Measurements from ENCODE around the gene ABCC9.
"Not testable (repeated sequence)": the region's sequence is repeated elsewhere in the genome, so short reads cannot be mapped to it uniquely, and the experiment has no call there.

The ABCC9 gene

GRCh38 chr12:21825886-21826617, 115.2 kb downstream of the ABCC9 start:
- FAIRE-seq, result no peak
- no peak for DNase-seq (ENCODE audit: extremely low spot score, insufficient read length, low read depth)

- DNase-seq (ENCODE audit: extremely low spot score, insufficient read length, low read depth) (no peak), FAIRE-seq (no peak)
Observed at GRCh38 chr12:21823581-21823980, 117.6 kb downstream of the ABCC9 start.

GRCh38 chr12:21819678-21820077, 121.5 kb downstream of the ABCC9 start:
- FAIRE-seq (no peak), DNase-seq (ENCODE audit: extremely low spot score, insufficient read length, low read depth) (no peak)

- DNase-seq (ENCODE audit: extremely low spot score, insufficient read length, low read depth) (no peak), FAIRE-seq (no peak)
Observed at GRCh38 chr12:21819236-21819635, 122.0 kb downstream of the ABCC9 start.

- FAIRE-seq, result no peak
Observed at GRCh38 chr12:21818627-21819026, 122.6 kb downstream of the ABCC9 start.

GRCh38 chr12:21815306-21816062, 125.7 kb downstream of the ABCC9 start:
- no peak for FAIRE-seq

More at GRCh38 chr12:21818627-21819026, 122.6 kb downstream of the ABCC9 start:
- no peak for DNase-seq (ENCODE audit: extremely low spot score, insufficient read length, low read depth)

GRCh38 chr12:21814814-21815213, 126.4 kb downstream of the ABCC9 start:
- no peak for DNase-seq (ENCODE audit: extremely low spot score, insufficient read length, low read depth)
- no peak for FAIRE-seq

More at GRCh38 chr12:21815306-21816062, 125.7 kb downstream of the ABCC9 start:
- no peak for DNase-seq (ENCODE audit: extremely low spot score, insufficient read length, low read depth)

- FAIRE-seq (no peak), DNase-seq (ENCODE audit: extremely low spot score, insufficient read length, low read depth) (no peak)
Observed at GRCh38 chr12:21814327-21814726, 126.9 kb downstream of the ABCC9 start.

- no peak for DNase-seq (ENCODE audit: extremely low spot score, insufficient read length, low read depth)
- no peak for FAIRE-seq
Observed at GRCh38 chr12:21813751-21814150, 127.5 kb downstream of the ABCC9 start.

GRCh38 chr12:21813125-21813524, 128.1 kb downstream of the ABCC9 start:
- no peak for DNase-seq (ENCODE audit: extremely low spot score, insufficient read length, low read depth)
- FAIRE-seq, result no peak

- not testable (repeated sequence) for DNase-seq (ENCODE audit: extremely low spot score, insufficient read length, low read depth); FAIRE-seq
Observed at GRCh38 chr12:21812340-21812739, 128.9 kb downstream of the ABCC9 start.

- FAIRE-seq (no peak), DNase-seq (ENCODE audit: extremely low spot score, insufficient read length, low read depth) (no peak)
Observed at GRCh38 chr12:21809100-21809499, 132.1 kb downstream of the ABCC9 start.

GRCh38 chr12:21806255-21806654, 135.0 kb downstream of the ABCC9 start:
- DNase-seq (ENCODE audit: extremely low spot score, insufficient read length, low read depth), result no peak
- FAIRE-seq, result no peak

GRCh38 chr12:21801522-21802288, 139.5 kb downstream of the ABCC9 start:
- DNase-seq (ENCODE audit: extremely low spot score, insufficient read length, low read depth), result no peak
- FAIRE-seq, result no peak

- FAIRE-seq (no peak), DNase-seq (ENCODE audit: extremely low spot score, insufficient read length, low read depth) (no peak)
Observed at GRCh38 chr12:21800011-21800410, 141.2 kb downstream of the ABCC9 start.

- DNase-seq (ENCODE audit: extremely low spot score, insufficient read length, low read depth), result no peak
- FAIRE-seq, result no peak
Observed at GRCh38 chr12:21797539-21797938, 143.7 kb downstream of the ABCC9 start.

GRCh38 chr12:21795648-21796328, 145.4 kb downstream of the ABCC9 start:
- no peak for FAIRE-seq
- DNase-seq (ENCODE audit: extremely low spot score, insufficient read length, low read depth), result no peak

- DNase-seq (ENCODE audit: extremely low spot score, insufficient read length, low read depth); FAIRE-seq: not testable (repeated sequence)
Observed at GRCh38 chr12:21794807-21795595, 146.2 kb downstream of the ABCC9 start.

GRCh38 chr12:21789687-21790086, 151.5 kb downstream of the ABCC9 start:
- FAIRE-seq; DNase-seq (ENCODE audit: extremely low spot score, insufficient read length, low read depth): not testable (repeated sequence)
